Limb (tissue), 2 donors: Measurements from ENCODE around the gene PAK1.
"Not testable (repeated sequence)": the region's sequence is repeated elsewhere in the genome, so short reads cannot be mapped to it uniquely, and the experiment has no call there.

Source experiments
- DNase-seq, 2 donors: peaks; one replicate each; pipeline ENCODE4 v3.0.0-alpha.2; 2016; ENCODE audit errors: extremely low spot score in 2 of 2

The PAK1 gene

DNA sequence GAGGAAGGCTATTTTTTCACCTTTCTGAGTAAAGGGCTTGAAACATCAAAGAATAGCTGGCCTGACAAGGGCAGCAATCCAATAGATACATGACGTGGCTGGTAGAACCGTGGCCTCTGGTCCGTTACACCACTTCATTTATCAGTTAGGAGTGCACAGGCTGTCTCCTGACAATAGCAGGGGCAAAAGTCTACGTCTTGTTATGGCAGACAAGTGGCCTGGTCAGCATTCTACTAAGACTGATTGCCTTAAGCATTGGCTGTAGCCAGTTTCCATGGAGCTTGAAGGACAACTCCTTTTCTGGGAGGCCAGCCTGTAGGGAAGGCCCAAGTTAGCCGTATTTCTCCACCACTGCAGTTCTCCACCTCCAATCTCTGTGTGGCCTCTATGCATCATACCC, 163.2 kb downstream of the PAK1 start:
- no peak for DNase-seq

DNA sequence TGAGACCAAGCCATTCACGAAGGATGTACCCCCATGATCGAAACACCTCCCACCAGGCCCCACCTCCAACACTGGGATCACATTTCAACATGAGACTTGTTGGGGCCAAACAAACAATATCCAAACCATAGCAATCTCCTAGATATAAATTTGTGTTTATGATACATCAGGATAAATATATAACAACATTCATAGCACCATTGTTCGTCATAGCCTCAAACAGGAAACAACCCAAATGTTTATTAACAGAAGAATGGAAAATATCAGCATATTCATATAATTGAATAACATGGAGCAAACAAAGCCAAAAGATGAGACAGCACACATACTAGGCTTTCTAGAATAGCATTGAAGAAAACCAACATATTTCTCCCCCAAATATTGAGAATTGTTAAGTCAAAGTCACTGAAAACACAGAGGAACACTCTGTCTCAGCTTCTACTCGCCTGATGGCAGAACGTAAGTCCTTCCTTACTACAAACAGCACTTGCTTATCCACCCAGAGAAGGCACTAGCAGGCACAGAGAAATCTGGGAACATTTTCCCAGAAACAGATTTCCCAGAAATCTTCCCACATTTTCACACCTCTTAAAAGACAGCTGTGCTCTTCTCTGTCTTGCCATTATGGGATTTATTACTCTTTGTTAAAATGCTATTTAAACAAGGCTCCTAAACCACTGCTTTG, 164.4 kb downstream of the PAK1 start:
- no peak for DNase-seq

DNA sequence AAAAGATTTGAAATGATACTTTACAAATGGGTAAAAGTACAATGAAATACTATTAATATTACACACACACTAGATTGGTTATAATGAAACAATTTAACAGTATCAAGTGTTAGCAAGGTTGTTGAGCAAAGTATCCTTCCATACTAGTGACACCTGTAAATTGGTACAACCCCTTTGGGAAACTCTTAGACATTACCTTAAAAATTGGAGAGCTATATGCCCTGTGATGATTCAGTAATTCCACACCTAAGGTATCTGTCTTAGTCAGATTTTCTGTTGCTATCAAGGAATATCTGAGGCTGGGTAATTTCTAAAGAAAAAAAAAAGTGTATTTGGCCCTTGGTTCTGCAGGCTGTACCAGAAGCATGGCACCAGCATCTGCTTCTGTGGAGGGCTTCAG, 165.1 kb downstream of the PAK1 start:
- DNase-seq: no peak

DNA sequence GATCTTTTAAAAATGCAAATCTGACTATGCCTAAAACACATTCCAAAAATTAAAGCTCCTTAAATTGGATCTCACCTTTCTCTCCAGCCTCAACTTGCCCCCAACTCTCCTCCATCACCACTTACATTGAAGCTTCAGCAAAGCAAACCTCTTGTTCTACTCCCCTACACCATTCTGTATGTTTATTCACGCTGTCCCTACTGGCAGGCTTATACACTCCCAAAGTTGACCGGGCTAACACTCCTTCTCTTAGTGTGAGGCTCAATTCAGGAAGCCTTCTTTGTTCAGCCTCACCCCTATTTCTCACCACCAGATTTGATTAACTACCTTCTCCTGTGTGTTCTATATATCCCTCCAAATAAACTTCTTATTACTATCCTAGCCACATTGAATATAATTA, 170.6 kb downstream of the PAK1 start:
- no peak for DNase-seq

DNA sequence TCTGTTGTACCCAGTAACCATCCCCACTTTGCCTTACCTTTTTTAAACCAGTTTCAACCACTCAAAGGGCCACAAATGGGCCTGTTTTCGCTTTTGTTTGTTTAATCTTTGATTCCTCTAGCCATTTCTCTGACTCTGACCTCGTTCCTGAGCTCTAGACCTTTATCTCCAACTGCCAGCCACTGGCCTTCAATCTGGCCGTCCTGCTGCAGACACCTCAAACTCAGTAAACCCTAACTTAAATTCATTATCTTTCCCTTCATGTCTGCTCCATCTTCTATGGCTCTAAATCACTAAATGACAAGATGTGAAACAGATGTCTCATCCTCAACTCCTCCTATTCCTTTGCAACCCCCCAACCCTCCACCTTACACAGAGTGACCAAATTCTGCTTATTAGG, 171.1 kb downstream of the PAK1 start:
- no peak for DNase-seq

DNA sequence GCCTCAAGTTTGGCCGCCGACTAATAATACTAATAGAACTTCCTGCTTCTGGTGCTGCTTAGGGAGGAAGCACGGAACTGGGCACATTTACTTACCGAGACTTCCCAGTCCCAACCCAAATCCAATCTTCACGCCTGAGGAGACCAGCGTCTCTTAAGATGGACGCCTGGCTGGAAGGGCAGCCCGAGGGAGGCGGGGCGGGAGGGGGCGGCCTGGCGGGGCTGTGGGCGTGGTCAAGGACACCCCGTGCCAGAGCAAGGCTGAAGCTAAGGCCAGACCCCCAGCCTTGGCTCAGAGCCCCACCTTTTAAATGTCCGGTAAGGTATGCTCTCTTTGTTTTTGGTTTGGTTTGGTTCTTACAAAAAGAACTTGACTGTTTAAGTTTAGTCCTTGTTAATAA, 172.4 kb downstream of the PAK1 start, which contains the start of gene GDPD4:
Gene GDPD4, minus strand, starts transcription at position 177 of the 400 bp plus-strand sequence. CDS start 16,549 bp downstream, outside the sequence.
- DNase-seq: no peak

DNA sequence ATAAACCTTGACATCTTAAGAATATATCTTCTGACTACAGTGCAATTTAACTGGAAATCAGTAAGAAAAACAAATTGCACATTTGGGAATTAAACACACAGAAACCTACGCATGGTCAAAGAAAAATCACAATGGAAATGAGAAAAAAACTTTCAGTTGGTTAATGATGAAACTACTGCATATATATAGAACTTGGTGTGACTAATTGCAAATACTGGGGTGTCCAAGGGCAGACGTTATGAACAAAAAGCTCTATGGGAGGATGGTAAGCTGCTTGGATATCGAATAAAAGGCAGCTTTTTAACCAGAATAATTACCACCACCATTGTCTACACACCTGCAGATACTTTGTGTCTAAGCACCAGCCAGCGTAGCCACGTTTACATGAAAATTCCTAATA, 173.2 kb downstream of the PAK1 start:
- DNase-seq: no peak

DNA sequence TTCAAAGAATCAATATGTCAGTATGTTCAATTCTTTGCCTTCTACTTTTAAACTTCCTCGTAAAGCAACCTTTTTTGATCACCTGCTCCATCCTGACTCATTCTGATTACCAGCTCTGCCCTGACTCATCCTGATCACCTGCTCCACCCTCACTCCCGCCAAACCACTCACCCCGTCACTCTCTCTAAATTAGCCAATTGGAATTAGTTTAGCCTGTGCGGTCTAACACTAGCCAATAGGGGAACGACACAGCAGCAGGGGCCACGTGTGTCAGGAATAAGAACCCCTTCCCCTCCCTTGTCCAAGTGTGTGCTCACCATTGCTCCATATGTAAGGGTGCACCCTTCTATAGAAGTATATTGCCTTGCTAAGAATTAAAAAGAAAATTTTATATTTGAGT, 173.9 kb downstream of the PAK1 start:
- not testable (repeated sequence) for DNase-seq

DNA sequence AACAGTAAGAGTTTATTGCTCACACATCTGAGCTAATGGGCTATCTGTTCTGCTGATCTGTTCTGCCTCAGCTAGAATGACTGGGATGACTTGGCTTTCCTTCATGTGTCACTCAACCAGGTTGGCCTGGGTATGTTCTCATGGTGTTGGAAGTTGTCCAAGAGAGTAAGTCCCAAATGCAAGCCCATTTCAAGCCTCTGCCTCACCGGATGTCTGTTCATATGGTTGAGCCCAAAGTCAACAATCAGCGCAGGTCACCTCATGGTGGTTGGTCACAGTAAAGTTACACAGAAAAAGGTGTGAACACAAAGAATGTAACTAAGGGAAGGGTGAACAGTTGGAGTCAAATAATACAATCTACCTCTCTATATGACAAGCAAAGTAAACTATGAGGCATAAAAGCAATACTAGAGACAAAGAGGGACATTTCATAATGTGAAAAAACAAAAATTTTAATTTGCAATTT, 174.3 kb downstream of the PAK1 start:
- no peak for DNase-seq

DNA sequence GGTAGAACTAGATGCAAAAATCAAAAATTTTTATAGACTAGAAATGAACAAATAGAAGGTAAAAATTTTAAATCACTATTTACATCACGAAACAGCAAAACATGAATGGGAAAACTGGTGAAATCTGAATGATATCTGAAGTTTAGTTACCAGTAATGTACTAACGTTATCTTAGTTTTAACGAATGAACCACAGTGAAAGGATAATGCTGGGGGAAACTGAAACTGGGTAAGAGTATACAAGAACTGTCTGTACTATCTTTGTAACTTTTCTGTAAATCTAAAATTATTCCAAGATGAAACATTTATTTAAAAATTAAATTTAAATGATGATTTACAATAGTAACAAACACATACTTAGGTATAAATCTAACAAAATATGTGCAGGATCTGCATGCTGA, 179.9 kb downstream of the PAK1 start:
- DNase-seq: no peak

DNA sequence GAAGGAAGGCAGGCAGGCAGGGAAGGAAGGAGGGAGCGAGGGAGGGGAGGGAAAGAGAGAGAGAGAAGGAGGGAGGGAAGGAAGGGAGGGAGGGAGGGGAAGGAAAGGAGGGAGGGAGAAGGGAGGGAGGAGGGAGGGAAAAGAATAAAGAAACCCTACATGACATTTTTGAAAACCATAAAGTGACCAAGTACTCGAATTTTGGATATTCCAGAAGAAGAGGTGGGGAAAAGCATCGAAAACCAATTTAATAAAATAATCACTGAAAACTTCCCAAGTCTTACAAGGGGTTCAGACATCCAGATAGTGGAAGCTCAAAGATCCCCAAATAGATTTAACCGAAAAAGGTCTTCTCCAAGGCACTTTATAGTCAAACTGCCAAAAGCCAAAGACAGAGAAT, 184.2 kb downstream of the PAK1 start:
- no peak for DNase-seq

DNA sequence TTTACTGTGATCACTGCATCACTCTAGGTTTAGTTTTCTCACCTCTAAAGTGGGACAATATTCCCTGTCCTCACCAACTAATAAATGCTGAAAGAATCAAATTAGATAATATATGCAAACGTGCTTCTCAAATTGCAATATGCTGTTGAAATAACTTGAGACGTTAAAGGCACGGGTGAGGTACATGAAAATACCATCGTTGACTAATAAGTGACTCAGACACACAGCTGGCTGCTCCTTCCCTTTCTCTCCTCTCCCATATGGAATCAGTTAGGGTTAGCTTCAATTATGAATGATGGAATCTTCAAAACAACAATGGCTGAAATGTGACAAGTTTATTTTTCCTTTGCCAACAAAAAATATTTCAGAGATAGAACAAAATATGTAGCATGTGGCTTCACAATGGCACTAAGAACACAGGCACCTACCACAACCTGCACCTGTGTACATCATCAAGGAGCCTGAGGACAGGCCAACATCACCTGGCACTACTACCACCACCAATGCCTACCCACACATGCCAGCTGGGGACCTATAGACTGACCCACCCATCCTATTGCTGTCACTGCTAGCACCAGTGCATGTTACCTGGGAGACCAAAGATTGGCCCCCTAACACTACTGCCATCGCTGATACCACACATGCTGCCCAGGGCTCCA, 186.2 kb downstream of the PAK1 start:
- no peak for DNase-seq

DNA sequence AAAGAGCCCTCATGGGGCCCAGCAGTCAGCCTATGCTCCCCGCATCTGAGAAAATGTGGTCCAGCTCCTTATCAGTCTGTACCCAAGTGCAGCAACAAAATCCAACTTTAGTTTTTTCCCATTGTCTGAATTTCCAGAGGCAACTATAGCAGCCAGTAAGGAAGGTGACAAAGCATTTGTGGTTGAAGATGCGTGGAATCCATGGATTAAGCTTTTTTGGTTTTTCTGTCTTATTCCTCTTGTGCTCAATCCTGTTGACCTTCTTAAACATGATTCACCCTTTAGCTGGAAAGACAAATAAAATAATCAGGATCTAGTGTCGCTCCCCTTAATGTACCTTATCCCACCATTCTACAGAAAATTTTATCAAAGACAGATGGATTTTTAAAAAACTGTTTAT, 186.8 kb downstream of the PAK1 start:
- DNase-seq: no peak

DNA sequence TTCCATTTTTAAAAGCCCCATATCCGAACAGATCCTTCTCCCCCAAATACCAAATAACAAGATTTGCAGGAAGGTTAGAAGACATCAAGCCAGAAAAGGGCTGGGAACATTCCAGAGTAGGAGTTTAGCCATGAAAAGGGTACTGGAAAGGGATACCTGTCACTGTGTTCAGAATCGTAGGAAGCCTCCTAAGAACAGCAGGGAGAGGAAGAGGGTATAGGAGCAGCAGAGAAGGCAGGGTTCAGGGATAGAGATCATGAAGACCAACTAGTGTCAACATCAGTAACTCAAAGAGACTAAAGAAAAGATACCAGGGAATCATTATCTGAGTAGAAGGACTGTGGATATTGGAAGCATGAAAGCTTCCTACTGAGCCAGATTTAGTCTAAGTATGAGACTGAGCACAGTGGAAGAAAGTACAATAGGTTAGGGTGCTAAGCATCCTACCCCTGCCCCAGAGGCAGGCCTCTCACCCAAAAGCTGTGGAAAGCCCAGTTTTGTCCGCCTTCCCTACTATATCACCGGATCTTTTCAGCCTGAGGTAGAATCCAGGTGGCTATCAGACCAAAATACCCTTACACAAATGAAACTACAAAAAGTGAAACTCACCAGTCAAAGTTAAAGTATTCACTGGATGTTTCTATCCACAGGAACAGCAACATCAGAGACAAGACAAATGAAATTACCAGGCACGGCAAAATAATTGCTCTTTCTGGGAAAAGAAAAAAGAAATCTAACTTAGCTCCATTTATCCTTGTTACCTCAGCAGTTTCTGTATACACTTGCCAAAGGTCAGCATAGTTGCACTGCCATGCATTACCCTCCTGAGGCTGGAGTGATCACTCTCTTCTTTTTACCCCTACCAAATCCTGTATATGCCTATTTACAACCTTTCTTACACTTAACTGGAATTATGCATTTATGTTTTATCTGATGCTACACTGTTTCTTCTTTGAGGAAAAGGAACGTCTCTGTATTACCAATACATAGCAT, 189.1 kb downstream of the PAK1 start:
- no peak for DNase-seq

DNA sequence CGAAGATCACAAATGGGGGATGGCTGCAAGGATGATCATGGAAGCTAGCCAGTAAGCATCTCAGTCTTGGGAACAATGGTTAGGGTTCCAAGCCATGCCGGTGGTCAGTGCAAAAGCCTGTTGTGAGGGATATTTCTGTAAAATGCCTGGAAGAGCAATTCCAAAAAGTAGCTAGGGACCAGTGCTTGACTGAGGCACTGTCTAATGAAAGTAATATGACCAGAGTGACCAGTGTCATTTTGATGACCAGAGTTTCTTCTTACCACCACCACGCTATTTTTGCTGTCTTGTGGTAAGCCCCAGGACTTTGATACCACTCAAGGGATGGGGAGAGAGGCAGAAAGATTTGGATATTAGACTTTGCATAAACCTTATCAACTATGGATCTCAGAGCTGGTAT, 190.8 kb downstream of the PAK1 start:
- DNase-seq: no peak

DNA sequence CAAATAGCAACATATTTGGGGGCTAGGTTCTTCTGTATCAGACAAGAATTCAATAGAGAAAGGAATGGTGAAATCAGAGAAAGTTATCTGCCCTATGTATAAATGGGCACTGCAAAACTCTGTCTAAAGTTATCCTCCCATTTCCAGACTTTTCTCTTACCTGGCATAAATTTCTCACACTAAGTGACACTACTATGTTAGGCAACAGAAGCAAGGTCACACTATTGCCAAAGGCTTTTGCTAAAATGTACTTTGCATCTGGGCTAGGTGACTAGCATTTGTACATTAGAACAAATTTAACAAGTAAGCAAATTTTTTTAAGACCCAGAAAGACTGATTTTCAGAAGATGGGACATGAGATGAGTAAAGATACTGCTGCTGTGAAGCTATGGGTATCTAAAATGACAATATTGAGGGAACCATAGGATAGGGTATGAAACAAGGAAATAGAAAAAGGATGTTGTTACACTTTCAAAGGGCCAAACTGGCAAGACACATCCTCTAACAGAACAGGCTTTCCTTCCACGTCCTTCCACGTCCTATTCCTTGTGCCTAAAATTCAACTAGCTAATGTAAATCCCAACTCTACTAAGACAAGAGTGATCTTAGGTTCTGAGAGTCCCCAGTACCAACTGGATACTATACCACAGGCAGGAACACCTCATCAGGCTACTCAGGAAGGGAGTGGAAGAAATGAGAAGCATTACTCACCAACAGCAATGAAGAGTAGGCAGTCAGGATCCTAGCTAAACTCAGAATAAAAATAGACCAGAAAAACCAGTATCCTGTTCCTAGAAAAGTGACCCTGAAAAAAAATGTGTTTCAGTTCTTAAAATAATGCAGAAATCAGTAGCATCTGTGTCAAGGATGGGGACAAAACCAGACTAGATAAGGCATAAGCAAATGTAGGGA, 195.0 kb downstream of the PAK1 start:
- DNase-seq: no peak

DNA sequence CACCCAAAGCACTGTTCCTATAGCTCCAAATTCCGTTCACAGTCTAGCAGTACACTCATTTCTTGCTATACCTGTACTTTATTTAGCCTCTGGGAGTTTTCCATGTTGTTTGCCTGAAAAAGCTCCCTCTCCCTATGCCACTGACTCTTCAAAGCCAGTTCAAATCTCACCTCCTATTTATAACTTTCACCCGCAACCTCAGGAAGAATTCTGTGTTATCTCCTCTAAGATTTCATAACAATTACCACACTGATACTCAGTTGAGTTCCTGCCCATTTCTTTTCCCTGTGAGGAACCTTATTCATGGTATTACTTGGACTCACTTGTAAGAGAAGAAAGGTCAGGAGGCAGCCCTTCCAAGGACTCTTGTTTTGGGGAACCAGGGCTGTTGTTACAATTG, 197.6 kb downstream of the PAK1 start:
- no peak for DNase-seq
